DOHH2 (cell line): ENCODE results near the gene KLHL36.

Experiments used
- H3F3A ChIP-seq: fragments of 200-600 bp; sonication (generic), shearing (Covaris generic); 2 replicates; pipeline ENCODE4 v1.6.0; 2016; ENCODE audit warnings: antibody characterized with exemption, mild to moderate bottlenecking; ENCODE audit not compliant: control insufficient read depth, insufficient read depth
- H3K27ac ChIP-seq: fragments of 200-600 bp; sonication (generic); 2 replicates; pipeline ENCODE4 v1.5.1; 2014; ENCODE audit warnings: low read depth, mild to moderate bottlenecking, low read length, moderate library complexity
- H3K27me3 ChIP-seq: fragments of 200-600 bp; sonication (generic); 2 replicates; pipeline ENCODE4 v1.6.1; 2014; ENCODE audit warnings: mild to moderate bottlenecking, low read length, mixed read lengths; ENCODE audit not compliant: control insufficient read depth
- H3K36me3 ChIP-seq: fragments of 200-600 bp; sonication (generic); 2 replicates; pipeline ENCODE4 v1.6.1; 2014; ENCODE audit warnings: mild to moderate bottlenecking, low read length, moderate library complexity, mixed read lengths; ENCODE audit not compliant: control insufficient read depth
- H3K4me1 ChIP-seq: fragments of 200-600 bp; sonication (generic); 2 replicates; pipeline ENCODE4 v1.6.1; 2014; ENCODE audit warnings: mild to moderate bottlenecking, low read length, mixed read lengths; ENCODE audit not compliant: control insufficient read depth
- H3K4me2 ChIP-seq: fragments of 200-600 bp; sonication (generic); 2 replicates; pipeline ENCODE4 v1.6.0; 2014; ENCODE audit warnings: mild to moderate bottlenecking, low read length, moderate library complexity
- H3K4me3 ChIP-seq: fragments of 200-600 bp; sonication (generic); 2 replicates; pipeline ENCODE4 v1.5.1; 2014; ENCODE audit warnings: mild to moderate bottlenecking, low read length, mixed read lengths
- H3K79me2 ChIP-seq: fragments of 200-600 bp; sonication (generic); 2 replicates; pipeline ENCODE4 v1.6.1; 2014; ENCODE audit warnings: mild to moderate bottlenecking, low read length, mixed read lengths; ENCODE audit not compliant: control insufficient read depth
- H3K9me2 ChIP-seq: fragments of 200-600 bp; sonication (generic); replicated peaks from 2 replicates; pipeline ENCODE4 v1.6.1; 2014; ENCODE audit warnings: mild to moderate bottlenecking, low read length, mixed read lengths; ENCODE audit not compliant: control insufficient read depth
- H3K9me3 ChIP-seq: fragments of 200-600 bp; sonication (generic); 2 replicates; pipeline ENCODE4 v1.6.1; 2014; ENCODE audit warnings: antibody characterized with exemption, low read length, mixed read lengths; ENCODE audit not compliant: control insufficient read depth, insufficient read depth
- H4K20me1 ChIP-seq: fragments of 200-600 bp; sonication (generic); 2 replicates; pipeline ENCODE4 v1.6.0; 2014; ENCODE audit warnings: low read depth, mild to moderate bottlenecking, antibody characterized with exemption, low read length, moderate library complexity; ENCODE audit not compliant: control insufficient read depth, insufficient read depth
- CTCF ChIP-seq: fragments of 200-600 bp; sonication (generic); IDR thresholded peaks from one replicate; pipeline ENCODE4 v1.5.1; 2014; ENCODE audit warnings: antibody characterized with exemption, mild to moderate bottlenecking, low read depth, low read length; ENCODE audit not compliant: poor library complexity, severe bottlenecking
- EZH2phosphoT487 ChIP-seq: fragments of 200-600 bp; sonication (generic); IDR thresholded peaks from 2 replicates; pipeline ENCODE4 v1.6.1; 2017; ENCODE audit warnings: borderline replicate concordance, mild to moderate bottlenecking, antibody characterized with exemption, low read length, moderate library complexity, mixed read lengths

Gene KLHL36

GRCh38 chr16:84607694-84608093 lies 40.6 kb upstream of the KLHL36 start:
- Histone ChIP-seq H3K9me3 (peaks cover 14% of the 10 kb centered on the region), H3F3A (peaks cover 17% of the 10 kb centered on the region), H3K79me2 (peaks cover 99% of the 10 kb centered on the region), H3K4me2 (peak overlapping the region; percentile 73), H3K36me3 (peaks cover 65% of the 10 kb centered on the region), H3K4me1 (peaks cover 91% of the 10 kb centered on the region), H3K9me2 (no peaks in the 10 kb centered on the region), H3K27me3 (no peaks in the 10 kb centered on the region), H3K4me3 (peak overlapping the region; percentile 57), H4K20me1 (0 out of 2 replicates have a peak, but pooled peaks cover 2% of the 10 kb centered on the region), H3K27ac (peak overlapping the region; percentile 69)
- no peak for TF ChIP-seq EZH2phosphoT487
- TF ChIP-seq CTCF: no peak

GRCh38 chr16:84608282-84608681 lies 40.0 kb upstream of the KLHL36 start:
- Histone ChIP-seq H3K4me3 (peak overlapping the region; percentile 57), H3K79me2 (peaks cover 99% of the 10 kb centered on the region), H3K36me3 (peaks cover 66% of the 10 kb centered on the region), H4K20me1 (0 out of 2 replicates have a peak, but pooled peaks cover 2% of the 10 kb centered on the region), H3K9me2 (no peaks in the 10 kb centered on the region), H3K9me3 (peaks cover 14% of the 10 kb centered on the region), H3K4me2 (peak overlapping the region; percentile 73), H3F3A (peaks cover 17% of the 10 kb centered on the region), H3K27me3 (no peaks in the 10 kb centered on the region), H3K4me1 (peaks cover 85% of the 10 kb centered on the region), H3K27ac (peak overlapping the region; percentile 69)
- TF ChIP-seq EZH2phosphoT487: no peak
- no peak for TF ChIP-seq CTCF

- H3K79me2 ChIP-seq: peaks cover 99% of the 10 kb centered on the region
- no peak for TF ChIP-seq EZH2phosphoT487
- no peak for TF ChIP-seq CTCF
- peaks cover 72% of the 10 kb centered on the region for H3K4me1 ChIP-seq
- peak overlapping the region; percentile 69 for H3K27ac ChIP-seq
- 0 out of 2 replicates have a peak, but pooled peaks cover 2% of the 10 kb centered on the region for H4K20me1 ChIP-seq
- peaks cover 77% of the 10 kb centered on the region for H3K36me3 ChIP-seq
- no peaks in the 10 kb centered on the region for H3K27me3 ChIP-seq
- H3K4me2 ChIP-seq: peak overlapping the region; percentile 73
- no peak overlapping the region for H3K4me3 ChIP-seq
- H3F3A ChIP-seq: peaks cover 17% of the 10 kb centered on the region
- no peaks in the 10 kb centered on the region for H3K9me2 ChIP-seq
- H3K9me3 ChIP-seq: peaks cover 14% of the 10 kb centered on the region
Measured at GRCh38 chr16:84609563-84610177, 38.6 kb upstream of the KLHL36 start.
